Activated naive CD4-positive, alpha-beta T cell treated with anti-CD3 and anti-CD28 coated beads for 36 hours (primary cell): Measurements from ENCODE around the gene HTRA3. TPM values are rescaled to one million over a fixed set of nuclear protein-coding genes. Genes with fewer than 3 reads are reported as not detected.
"Not testable (repeated sequence)": the region's sequence is repeated elsewhere in the genome, so short reads cannot be mapped to it uniquely, and the experiment has no call there.

Experiments used
- CTCF ChIA-PET: fragments of 350-600 bp; sonication (Branson Sonifier 250); formaldehyde crosslinking; loops from one replicate; lab custom pipeline; 2021; ENCODE audit warnings: antibody characterized with exemption; lab: Charles Lee
- DNase-seq: peaks from one replicate; pipeline ENCODE4 v3.0.0-alpha.2; 2020
- H3K27ac Mint-ChIP-seq: one replicate; pipeline ENCODE4 v1.8.0; 2021; ENCODE audit warnings: mild to moderate bottlenecking, mixed read lengths
- H3K27me3 Mint-ChIP-seq: one replicate; pipeline ENCODE4 v1.8.0; 2021; ENCODE audit warnings: low read depth, mixed read lengths
- H3K36me3 Mint-ChIP-seq: one replicate; pipeline ENCODE4 v1.8.0; 2021; ENCODE audit warnings: low read depth, mixed read lengths
- H3K4me1 Mint-ChIP-seq: one replicate; pipeline ENCODE4 v1.8.0; 2021; ENCODE audit warnings: low read depth, mixed read lengths
- H3K4me3 Mint-ChIP-seq: one replicate; pipeline ENCODE4 v1.8.0; 2021; ENCODE audit warnings: mild to moderate bottlenecking, moderate library complexity, mixed read lengths
- H3K9me3 Mint-ChIP-seq: one replicate; pipeline ENCODE4 v1.8.0; 2021; ENCODE audit warnings: mixed read lengths
- intact Hi-C: fragments of 100-400 bp; cut with micrococcal nuclease; formaldehyde crosslinking; loops from one replicate; pipeline ENCODE4 v1.15.1; 2023
- total RNA-seq, 2 experiments: library from RNA; stranded (reverse); gene quantifications; one replicate each; pipeline ENCODE4 v1.2.3, GENCODE V29; 2021

HTRA3 gene
- total RNA-seq, 2 experiments from 2014 or later = not detected

DNA sequence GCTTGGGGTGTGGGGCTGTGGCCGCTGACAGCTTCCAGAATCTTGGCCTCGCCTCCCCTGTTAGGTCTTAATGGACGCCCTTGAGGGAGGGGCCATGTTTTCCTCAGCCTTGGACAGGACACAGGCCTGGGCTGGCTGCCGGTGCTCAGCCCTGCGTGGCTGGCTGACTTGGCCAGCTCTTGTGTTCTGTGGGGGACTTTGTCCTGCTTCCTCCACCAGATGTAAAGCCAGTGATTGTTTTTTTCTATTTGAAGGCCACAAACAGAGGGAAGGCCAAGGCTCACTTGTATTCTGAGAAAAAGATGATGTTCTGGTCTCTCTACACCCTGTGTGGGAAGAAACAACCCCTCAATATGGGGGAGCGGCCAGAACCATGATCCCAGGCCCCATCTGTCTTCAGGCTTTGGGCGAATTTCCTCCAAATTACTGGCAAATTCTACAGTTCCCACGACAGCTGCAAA lies 71.3 kb downstream of the HTRA3 start:
- DNase-seq = no peak
- Mint-ChIP-seq H3K36me3 (no peaks in the 10 kb centered on the region), H3K27ac (no peak overlapping the region), H3K9me3 (peaks cover 14% of the 10 kb centered on the region), H3K27me3 (no peaks in the 10 kb centered on the region), H3K4me1 (no peaks in the 10 kb centered on the region), H3K4me3 (no peak overlapping the region)
- CTCF ChIA-PET = interaction anchor here (0.6 kb wide), 1 partner anchor 42 kb away, joined by 3 read pairs; no protein-coding TSS in a partner anchor
- intact Hi-C loops = no loop called here

DNA sequence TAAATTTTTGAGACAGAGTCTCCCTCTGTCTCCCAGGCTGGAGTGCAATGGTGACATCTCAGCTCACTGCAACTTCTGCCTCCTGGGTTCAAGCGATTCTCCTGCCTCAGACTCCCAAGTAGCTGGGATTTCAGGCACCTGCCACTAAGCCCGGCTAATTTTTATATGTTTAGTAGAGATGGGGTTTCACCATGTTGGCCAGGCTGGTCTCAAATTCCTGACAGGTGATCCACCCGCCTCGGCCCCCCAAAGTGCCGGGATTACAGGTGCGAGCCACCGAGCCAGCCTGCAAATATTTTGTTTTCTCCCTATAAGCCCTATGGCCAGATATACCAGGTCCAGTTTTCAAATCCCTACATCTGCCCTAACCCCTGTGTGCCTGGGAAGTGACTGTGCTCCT lies 71.7 kb downstream of the HTRA3 start:
- CTCF ChIA-PET = interaction anchor here (0.6 kb wide), 1 partner anchor 42 kb away, joined by 3 read pairs; no protein-coding TSS in a partner anchor
- H3K9me3 Mint-ChIP-seq = peaks cover 10% of the 10 kb centered on the region
- H3K4me1 Mint-ChIP-seq, H3K36me3 Mint-ChIP-seq, H3K27me3 Mint-ChIP-seq, intact Hi-C loops, H3K4me3 Mint-ChIP-seq, H3K27ac Mint-ChIP-seq, DNase-seq: not testable (repeated sequence)

DNA sequence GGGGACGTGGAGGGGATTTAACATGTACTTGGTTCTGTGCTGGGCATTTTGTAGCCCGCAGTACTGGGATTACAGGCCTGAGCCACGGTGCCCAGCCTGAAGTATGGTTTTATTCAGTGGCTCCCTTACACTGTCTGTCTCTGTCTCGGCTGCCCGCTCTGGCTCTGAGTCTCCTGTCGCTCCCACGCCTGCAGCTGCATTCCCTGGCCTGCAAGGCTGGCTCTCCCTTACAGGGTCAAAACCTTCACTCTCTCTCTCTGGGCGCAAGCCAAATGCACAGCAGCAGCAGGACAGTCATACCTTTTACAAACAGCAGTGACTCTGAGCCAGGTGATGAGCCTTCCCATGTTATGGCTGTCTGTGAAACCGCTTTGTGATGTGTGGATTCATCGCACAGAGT lies 72.1 kb downstream of the HTRA3 start:
- no peaks in the 10 kb centered on the region for H3K4me1 Mint-ChIP-seq
- H3K27ac Mint-ChIP-seq = no peak overlapping the region
- no peaks in the 10 kb centered on the region for H3K27me3 Mint-ChIP-seq
- H3K9me3 Mint-ChIP-seq = peaks cover 6% of the 10 kb centered on the region
- CTCF ChIA-PET = interaction anchor here (0.6 kb wide), 1 partner anchor 43 kb away, joined by 3 read pairs; no protein-coding TSS in a partner anchor
- intact Hi-C loops = no loop called here
- H3K36me3 Mint-ChIP-seq = no peaks in the 10 kb centered on the region
- no peak for DNase-seq
- H3K4me3 Mint-ChIP-seq = no peak overlapping the region

DNA sequence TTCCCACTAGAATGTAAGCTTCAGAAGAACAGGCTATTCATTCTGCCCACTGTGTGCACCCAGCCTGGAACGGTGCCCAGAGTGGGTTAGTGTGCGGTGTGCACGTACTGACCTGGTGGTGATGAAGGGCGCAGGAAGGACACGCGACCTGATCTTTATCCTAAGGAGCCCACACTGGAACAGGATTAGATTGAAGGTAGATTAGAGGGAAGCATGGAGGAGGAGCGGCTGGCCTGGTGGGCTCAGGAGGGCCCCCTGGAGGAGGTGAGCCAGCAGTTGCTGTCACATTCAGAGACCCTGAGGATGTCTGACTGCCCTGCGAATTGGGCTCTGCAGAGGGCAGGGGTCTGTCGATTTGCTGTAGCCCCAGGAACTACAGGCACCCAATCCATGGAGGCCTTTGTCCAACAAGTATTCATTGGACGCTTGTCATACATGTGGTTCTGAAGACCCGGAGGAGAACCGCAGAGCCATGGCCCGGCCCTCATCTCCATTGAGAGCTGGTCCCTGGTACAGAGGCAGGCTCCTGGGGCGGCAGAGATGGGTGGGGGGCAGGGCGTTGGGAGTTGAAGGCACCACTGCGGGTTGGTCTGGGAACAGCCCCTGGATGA lies 73.2 kb downstream of the HTRA3 start:
- no peak for DNase-seq
- intact Hi-C loops = no loop called here
- no peak overlapping the region for H3K4me3 Mint-ChIP-seq
- peaks cover 4% of the 10 kb centered on the region for H3K9me3 Mint-ChIP-seq
- H3K36me3 Mint-ChIP-seq = no peaks in the 10 kb centered on the region
- CTCF ChIA-PET = no interaction called here
- H3K27ac Mint-ChIP-seq = no peak overlapping the region
- H3K4me1 Mint-ChIP-seq = no peaks in the 10 kb centered on the region
- H3K27me3 Mint-ChIP-seq = no peaks in the 10 kb centered on the region

DNA sequence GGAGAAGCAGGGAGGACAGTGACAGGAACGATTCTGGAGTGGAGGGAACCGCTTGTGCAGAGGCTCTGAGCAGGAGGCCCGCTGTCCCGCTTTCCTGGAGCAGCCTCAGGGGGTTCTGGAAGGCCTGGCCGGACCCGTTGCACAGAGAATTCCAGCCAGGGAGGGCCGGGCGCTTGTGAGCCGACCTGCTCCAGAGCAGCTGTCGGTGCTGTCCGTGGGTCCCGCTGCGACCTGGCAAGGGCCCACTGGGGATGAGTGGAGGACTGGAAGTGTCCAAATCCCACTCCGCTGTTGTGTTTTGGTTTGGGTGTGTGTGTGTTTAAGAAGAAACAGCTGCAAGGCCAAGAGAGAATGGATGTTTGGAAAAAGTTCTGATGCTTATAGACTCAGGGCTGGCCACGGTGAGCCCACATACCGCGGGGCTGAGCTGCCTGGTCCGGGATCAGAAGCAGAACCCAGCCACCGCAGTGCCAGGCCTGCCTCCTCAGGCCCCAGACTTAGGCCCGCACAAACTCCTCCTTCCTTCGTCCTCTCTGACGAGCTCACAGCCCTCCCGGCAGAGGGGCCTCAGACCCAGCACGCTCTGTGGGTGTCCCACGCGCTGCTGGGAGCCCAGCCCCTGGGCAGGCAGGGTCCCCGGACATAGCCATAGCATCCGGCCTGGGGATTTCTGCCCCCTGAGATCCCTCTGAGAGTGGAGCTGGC lies 73.9 kb downstream of the HTRA3 start:
- CTCF ChIA-PET = interaction anchor here (1.2 to 1.6 kb wide), 2 partner anchors 19 to 167 kb away, joined by 3 to 4 read pairs; no protein-coding TSS in a partner anchor
- DNase-seq = no peak
- no peak overlapping the region for H3K4me3 Mint-ChIP-seq
- no peaks in the 10 kb centered on the region for H3K4me1 Mint-ChIP-seq
- intact Hi-C loops = no loop called here
- no peaks in the 10 kb centered on the region for H3K36me3 Mint-ChIP-seq
- peaks cover under 1% of the 10 kb centered on the region for H3K9me3 Mint-ChIP-seq
- no peaks in the 10 kb centered on the region for H3K27me3 Mint-ChIP-seq
- no peak overlapping the region for H3K27ac Mint-ChIP-seq

DNA sequence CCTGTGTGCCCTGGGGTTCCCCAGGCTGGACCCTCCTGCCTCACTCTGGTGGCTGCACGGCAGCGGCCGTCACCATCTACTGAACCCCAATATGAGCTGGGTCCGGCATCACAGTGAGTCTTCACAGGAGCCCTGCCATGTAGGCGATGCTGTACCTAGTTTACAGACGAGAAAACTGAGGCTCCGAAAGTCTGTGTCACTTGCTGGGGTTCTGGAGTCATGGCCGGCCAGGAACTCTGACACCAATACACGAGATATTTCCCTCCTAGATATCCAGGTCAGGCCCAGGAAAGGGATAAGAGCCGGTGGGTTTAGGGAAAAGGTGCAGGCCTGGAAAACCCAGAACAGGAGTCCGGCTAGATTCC lies 74.4 kb downstream of the HTRA3 start:
- no peaks in the 10 kb centered on the region for H3K9me3 Mint-ChIP-seq
- CTCF ChIA-PET = interaction anchor here (1.2 to 1.6 kb wide), 2 partner anchors 18 to 168 kb away, joined by 3 to 4 read pairs; no protein-coding TSS in a partner anchor
- H3K36me3 Mint-ChIP-seq = no peaks in the 10 kb centered on the region
- no peak overlapping the region for H3K27ac Mint-ChIP-seq
- DNase-seq = no peak
- no peak overlapping the region for H3K4me3 Mint-ChIP-seq
- no peaks in the 10 kb centered on the region for H3K4me1 Mint-ChIP-seq
- H3K27me3 Mint-ChIP-seq = no peaks in the 10 kb centered on the region
- intact Hi-C loops = no loop called here

DNA sequence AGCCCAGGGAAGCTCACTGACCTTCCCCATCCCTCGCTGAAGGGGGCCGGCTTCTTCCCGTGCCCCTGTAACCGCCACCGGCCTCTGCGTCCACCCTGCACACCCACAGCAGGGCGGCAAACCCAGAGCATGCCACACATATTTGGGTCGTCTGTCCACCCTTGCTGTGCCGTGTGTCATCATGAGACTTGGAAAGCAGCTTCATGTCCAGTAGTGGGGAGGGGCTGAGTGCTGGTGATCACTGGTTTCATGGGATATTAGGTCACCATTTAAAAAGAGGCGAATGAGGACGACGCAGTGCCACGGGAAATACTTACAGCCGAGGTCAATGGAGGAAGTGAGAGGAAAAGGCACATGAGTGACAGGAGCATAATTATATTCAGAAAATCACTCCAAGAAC lies 74.8 kb downstream of the HTRA3 start:
- no peaks in the 10 kb centered on the region for H3K4me1 Mint-ChIP-seq
- intact Hi-C loops = no loop called here
- DNase-seq = no peak
- H3K9me3 Mint-ChIP-seq = no peaks in the 10 kb centered on the region
- H3K27me3 Mint-ChIP-seq = no peaks in the 10 kb centered on the region
- no peak overlapping the region for H3K4me3 Mint-ChIP-seq
- no peak overlapping the region for H3K27ac Mint-ChIP-seq
- H3K36me3 Mint-ChIP-seq = no peaks in the 10 kb centered on the region
- CTCF ChIA-PET = interaction anchor here (1.2 to 1.6 kb wide), 2 partner anchors 18 to 168 kb away, joined by 3 to 4 read pairs; no protein-coding TSS in a partner anchor

DNA sequence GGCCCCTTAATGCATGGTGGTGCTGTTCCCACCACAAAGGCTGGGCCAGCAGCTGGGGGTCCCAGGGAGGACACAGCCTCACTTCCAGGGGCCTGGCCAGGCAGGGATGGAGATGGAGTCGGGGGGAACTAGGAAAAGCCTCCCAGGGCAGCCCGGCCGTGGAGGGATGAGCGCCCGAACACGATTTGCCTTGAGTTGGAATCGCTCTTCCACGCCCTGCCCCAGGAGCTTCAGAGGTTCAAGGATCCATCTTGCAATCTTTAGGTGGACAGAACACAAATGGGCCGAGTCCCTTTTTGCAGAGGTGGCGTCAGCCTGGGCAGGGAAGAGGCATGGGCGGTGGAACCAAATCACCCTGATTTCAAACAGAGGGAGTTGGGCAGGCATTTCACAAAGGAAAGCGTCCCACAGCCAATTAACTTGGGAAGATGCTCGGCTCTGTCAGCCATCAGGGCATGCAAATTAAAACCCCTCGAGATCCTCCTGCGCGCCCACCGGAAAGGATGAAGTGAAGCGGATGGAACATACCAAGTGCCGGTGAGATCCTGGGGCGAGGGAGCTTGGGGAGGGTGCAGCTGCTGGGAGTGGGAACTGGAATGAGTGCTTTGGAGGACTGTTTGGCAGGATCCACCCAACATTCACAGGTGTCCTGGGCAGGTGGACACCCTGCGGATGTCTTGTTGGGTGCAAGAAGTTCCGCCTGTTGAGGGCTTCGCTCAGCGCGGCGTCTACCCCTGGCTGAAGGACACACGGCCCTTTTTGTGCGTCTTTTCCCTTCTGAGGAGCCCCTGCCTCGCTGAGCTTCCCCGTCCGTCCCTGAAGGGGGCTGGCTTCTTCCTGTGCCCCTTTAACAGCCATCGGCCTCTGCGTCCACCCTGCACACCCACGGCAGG lies 75.7 kb downstream of the HTRA3 start:
- DNase-seq = no peak
- no peaks in the 10 kb centered on the region for H3K9me3 Mint-ChIP-seq
- H3K27me3 Mint-ChIP-seq = no peaks in the 10 kb centered on the region
- intact Hi-C loops = no loop called here
- no peaks in the 10 kb centered on the region for H3K4me1 Mint-ChIP-seq
- no peaks in the 10 kb centered on the region for H3K36me3 Mint-ChIP-seq
- CTCF ChIA-PET = interaction anchor here (1.6 kb wide), 1 partner anchor 17 kb away, joined by 4 read pairs; no protein-coding TSS in a partner anchor
- no peak overlapping the region for H3K27ac Mint-ChIP-seq
- H3K4me3 Mint-ChIP-seq = no peak overlapping the region

DNA sequence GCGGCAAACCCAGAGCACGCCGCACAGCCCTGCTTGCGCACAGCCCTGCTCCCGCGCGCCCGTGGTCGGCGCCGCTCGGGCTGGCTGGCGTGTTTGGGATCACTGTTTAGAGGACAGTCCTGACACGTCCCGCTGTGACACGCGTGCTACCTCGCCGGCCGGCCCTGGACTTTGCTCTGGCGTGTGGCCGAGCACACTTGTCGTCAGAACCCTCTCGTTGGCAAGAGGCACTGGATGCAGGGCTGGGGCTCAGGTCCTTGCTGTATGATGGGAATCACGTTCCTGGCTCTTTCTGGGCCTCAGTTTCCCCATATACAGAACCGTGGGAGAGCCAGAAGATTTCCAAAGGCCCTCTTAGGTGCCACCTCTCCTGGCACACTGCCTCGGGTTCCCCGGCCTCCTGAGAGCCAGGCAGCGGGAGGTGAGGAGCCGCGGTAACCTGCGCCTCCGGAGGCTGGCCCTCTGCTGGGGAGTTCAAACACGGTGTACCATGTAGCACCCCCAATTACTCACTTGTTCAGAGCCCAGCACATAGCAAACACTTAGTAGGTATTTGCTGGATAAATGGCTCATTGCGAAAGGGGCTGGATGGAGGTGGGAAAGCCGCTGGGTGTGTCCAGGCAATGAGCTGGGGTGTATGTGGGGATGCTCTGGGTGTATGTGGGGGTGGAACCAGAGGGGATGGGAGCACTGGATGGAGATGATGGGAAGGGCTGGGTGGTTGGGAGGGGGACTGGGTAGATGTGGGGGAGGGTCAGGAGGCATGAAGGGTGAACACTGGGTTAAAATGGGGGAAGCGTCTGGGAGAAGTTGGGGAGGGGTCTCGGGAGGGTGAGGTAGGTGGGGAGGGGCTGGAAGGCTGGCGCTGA lies 76.6 kb downstream of the HTRA3 start:
- CTCF ChIA-PET = no interaction called here
- intact Hi-C loops = no loop called here
- Mint-ChIP-seq H3K27ac (no peak overlapping the region), H3K27me3 (peaks cover 3% of the 10 kb centered on the region), H3K9me3 (no peaks in the 10 kb centered on the region), H3K36me3 (no peaks in the 10 kb centered on the region), H3K4me3 (no peak overlapping the region), H3K4me1 (no peaks in the 10 kb centered on the region)
- no peak for DNase-seq

DNA sequence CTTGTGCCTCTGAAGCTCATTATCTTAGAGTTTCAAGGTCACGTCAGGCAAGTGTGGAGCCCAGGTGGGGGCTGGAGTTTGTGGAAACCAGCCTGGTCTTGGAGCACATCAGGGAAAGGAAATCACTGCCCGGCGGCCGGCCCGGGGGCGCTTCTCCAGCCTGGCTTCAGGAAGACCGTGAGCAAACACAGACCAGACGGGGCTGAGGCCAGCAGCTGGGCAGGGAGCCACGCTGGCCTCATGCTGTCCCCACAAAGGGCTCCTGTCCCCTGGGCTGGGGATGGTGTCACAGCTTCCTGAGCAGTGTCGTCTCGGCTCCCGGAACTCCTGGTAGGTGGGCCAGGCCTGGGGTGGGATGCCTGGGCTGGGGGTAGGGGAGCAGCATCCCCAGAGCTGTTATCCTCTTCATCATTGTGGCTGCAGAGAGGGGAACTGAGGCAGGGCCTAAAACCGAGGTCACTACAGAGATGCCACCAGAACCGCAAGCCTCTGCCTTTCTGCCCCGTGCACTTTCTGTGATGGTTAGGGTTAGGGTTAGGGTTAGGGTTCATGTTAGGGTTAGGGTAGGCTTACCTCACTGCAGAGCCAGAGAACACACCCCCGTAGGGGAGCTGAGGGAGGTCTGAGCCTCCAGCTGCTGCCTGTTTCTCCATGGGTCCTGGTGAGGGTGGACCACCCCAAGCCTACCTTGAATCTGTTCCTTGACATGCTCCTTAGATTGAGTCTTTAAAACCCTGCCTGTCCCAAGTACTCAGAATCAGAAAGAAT lies 77.5 kb downstream of the HTRA3 start:
- CTCF ChIA-PET = no interaction called here
- Mint-ChIP-seq H3K4me3 (no peak overlapping the region), H3K9me3 (no peaks in the 10 kb centered on the region)

DNA sequence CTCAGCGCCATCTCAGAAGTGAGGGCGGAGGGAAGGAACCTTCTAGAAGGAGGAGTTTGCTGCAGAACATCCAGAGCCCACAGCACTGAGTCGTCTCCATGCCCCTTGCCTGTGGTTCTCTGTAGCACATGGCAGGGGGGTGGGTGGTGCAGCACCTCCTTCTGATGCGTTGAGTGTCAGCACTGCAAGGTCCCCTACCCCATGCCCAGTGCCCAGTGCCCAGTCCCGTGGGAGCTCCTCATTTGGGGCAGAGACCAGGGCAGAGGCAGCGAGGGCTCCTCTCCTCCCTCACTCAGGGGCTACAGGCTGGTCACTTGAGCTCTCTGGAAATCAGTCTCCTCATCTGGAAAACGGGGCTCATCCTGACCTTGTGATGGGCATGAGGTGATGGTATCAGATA lies 78.1 kb downstream of the HTRA3 start:
- Mint-ChIP-seq H3K27me3 (peaks cover 3% of the 10 kb centered on the region), H3K4me3 (no peak overlapping the region), H3K36me3 (no peaks in the 10 kb centered on the region), H3K9me3 (no peaks in the 10 kb centered on the region), H3K27ac (no peak overlapping the region), H3K4me1 (no peaks in the 10 kb centered on the region)
- CTCF ChIA-PET = no interaction called here
- intact Hi-C loops = no loop called here
- DNase-seq = no peak

More for the DNA sequence above, 77.5 kb downstream of the HTRA3 start:
- Mint-ChIP-seq H3K36me3 (no peaks in the 10 kb centered on the region), H3K4me1 (no peaks in the 10 kb centered on the region), H3K27me3 (peaks cover 3% of the 10 kb centered on the region), H3K27ac (no peak overlapping the region)
- intact Hi-C loops = no loop called here
- DNase-seq = no peak
